T-helper 2 cell treated with Interferon-gamma antibody and Interleukin-4, amounts not matched to agents 100 ng/mL and 5 ng/mL, for 36 hours (primary cell): ENCODE data around the gene MFSD6. TPM values are rescaled to one million over a fixed set of nuclear protein-coding genes. Genes with fewer than 3 reads are reported as not detected.

ENCODE experiments used
- intact Hi-C: fragments of 100-400 bp; cut with micrococcal nuclease; formaldehyde crosslinking; loops from one replicate; pipeline ENCODE4 v1.15.1; 2023
- total RNA-seq: library from RNA; stranded (reverse); gene quantifications from 2 replicates; pipeline ENCODE4 v1.2.3, GENCODE V29; 2022

The MFSD6 gene
- total RNA-seq = 47.5 and 48.9 TPM in 2 replicates

GRCh38 chr2:190407662-190408537, at the start of gene MFSD6:
TSS of gene MFSD6 (plus strand) at chr2:190408355. CDS start at chr2:190436030, 27,675 bp downstream.
- intact Hi-C loops = loop anchor here (1.0 to 10.0 kb wide), 8 partner anchors 7 to 1267 kb away; partner anchors contain the start of genes NABP1, NEMP2, ORMDL1 and PMS1

GRCh38 chr2:190358655-190359448, 49.3 kb upstream of the MFSD6 start:
- intact Hi-C loops = loop anchor here (2.0 to 5.0 kb wide), 2 partner anchors 14 to 917 kb away; partner anchors contain the start of gene WDR75

GRCh38 chr2:190360561-190360960, 47.6 kb upstream of the MFSD6 start:
- intact Hi-C loops = loop anchor here (1.0 kb wide), 1 partner anchor 12 kb away; no protein-coding TSS in a partner anchor

- intact Hi-C loops = loop anchor here (1.0 kb wide), 1 partner anchor 11 kb away; no protein-coding TSS in a partner anchor
These were observed 47.2 kb upstream of the MFSD6 start for GRCh38 chr2:190360965-190361364.

- intact Hi-C loops = no loop called here
These were observed 46.6 kb upstream of the MFSD6 start for GRCh38 chr2:190361572-190361971.

- intact Hi-C loops = no loop called here
These were observed 45.3 kb upstream of the MFSD6 start for GRCh38 chr2:190362894-190363293.

GRCh38 chr2:190365499-190366204, 42.5 kb upstream of the MFSD6 start:
- intact Hi-C loops = no loop called here

- intact Hi-C loops = no loop called here
These were observed 41.9 kb upstream of the MFSD6 start for GRCh38 chr2:190366248-190366753.

GRCh38 chr2:190367091-190367490, 41.1 kb upstream of the MFSD6 start:
- intact Hi-C loops = no loop called here

GRCh38 chr2:190369635-190370034, 38.5 kb upstream of the MFSD6 start:
- intact Hi-C loops = no loop called here

GRCh38 chr2:190376083-190376482, 32.1 kb upstream of the MFSD6 start:
- intact Hi-C loops = no loop called here

- intact Hi-C loops = no loop called here
These were observed 31.4 kb upstream of the MFSD6 start for GRCh38 chr2:190376591-190377245.

GRCh38 chr2:190378880-190379237, 29.3 kb upstream of the MFSD6 start:
- intact Hi-C loops = no loop called here

- intact Hi-C loops = no loop called here
These were observed 28.7 kb upstream of the MFSD6 start for GRCh38 chr2:190379249-190379964.

GRCh38 chr2:190380962-190381412, 27.2 kb upstream of the MFSD6 start:
- intact Hi-C loops = no loop called here

- intact Hi-C loops = loop anchor here (1.0 kb wide), 2 partner anchors 297 to 421 kb away; no protein-coding TSS in a partner anchor
These were observed 25.3 kb upstream of the MFSD6 start for GRCh38 chr2:190382851-190383250.

- intact Hi-C loops = no loop called here
These were observed 20.7 kb upstream of the MFSD6 start for GRCh38 chr2:190387422-190387821.

- intact Hi-C loops = no loop called here
These were observed 11.9 kb upstream of the MFSD6 start for GRCh38 chr2:190396271-190396670.

- intact Hi-C loops = loop anchor here (10.0 kb wide), 1 partner anchor 1272 kb away; the partner anchor contains the start of gene NABP1
These were observed 5.1 kb upstream of the MFSD6 start for GRCh38 chr2:190402986-190403603.
